G401 (cell line): ENCODE measurements around the gene SLC16A8. TPM values are rescaled to one million over a fixed set of nuclear protein-coding genes. Genes with fewer than 3 reads are reported as not detected.
A peak's percentile ranks its signal among the peaks of the same experiment; 100 is the strongest.
"Not testable (repeated sequence)": the region's sequence is repeated elsewhere in the genome, so short reads cannot be mapped to it uniquely, and the experiment has no call there.

ENCODE experiments used
- DNase-seq: peaks from one replicate; pipeline ENCODE4 v3.0.0-alpha.2; 2015; ENCODE audit warnings: low spot score
- in situ Hi-C: cut with HindIII; loops from 2 replicates; pipeline ENCODE4 v1.10.0; 2016; ENCODE audit warnings: low sequenced_read_pairs, mixed read lengths
- total RNA-seq: library from RNA; depleted of rRNA; stranded (reverse); fragments of >200 nt; shearing (Covaris generic); gene quantifications from 2 replicates; pipeline ENCODE4 v1.2.3, GENCODE V29; 2014

The SLC16A8 gene
- total RNA-seq, 1 experiment from 2014 or later, result not detected

GRCh38 chr22:38062791-38063190, 21.2 kb downstream of the SLC16A8 start:
- DNase-seq, result no peak
- in situ Hi-C loops, result no loop called here

- in situ Hi-C loops, result no loop called here
- peak; percentile 98 for DNase-seq
Observed at GRCh38 chr22:38056969-38057891, 26.8 kb downstream of the SLC16A8 start, which contains the start of gene PICK1. Gene PICK1, plus strand, starts transcription at chr22:38057404. Its CDS starts 406 bp downstream, at chr22:38057810.

GRCh38 chr22:38051900-38052862, 31.8 kb downstream of the SLC16A8 start:
- in situ Hi-C loops, result no loop called here
- peak; percentile 89 for DNase-seq

DNA sequence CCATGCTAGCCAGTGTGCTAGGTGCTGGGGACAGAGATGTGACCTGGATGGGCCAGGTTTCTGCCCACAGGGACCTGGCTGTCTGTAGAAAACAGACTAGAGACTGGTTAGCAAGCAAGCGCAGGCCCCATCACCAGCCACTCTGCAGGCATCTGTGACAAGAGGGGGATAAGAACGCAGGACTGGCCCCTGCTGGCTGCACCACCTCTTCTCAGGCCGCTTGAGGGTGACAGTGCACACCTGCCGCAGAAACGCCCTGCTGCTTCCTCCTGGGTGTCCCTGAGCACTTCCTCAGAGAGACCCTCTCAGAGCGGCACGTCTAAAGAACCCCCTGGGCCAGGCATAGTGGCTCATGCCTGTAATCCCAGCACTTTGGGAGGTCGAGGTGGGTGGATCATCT, 32.7 kb downstream of the SLC16A8 start:
- in situ Hi-C loops, result no loop called here
- DNase-seq, result no peak

GRCh38 chr22:38050720-38051119, 33.3 kb downstream of the SLC16A8 start:
- no peak for DNase-seq
- in situ Hi-C loops, result no loop called here

DNA sequence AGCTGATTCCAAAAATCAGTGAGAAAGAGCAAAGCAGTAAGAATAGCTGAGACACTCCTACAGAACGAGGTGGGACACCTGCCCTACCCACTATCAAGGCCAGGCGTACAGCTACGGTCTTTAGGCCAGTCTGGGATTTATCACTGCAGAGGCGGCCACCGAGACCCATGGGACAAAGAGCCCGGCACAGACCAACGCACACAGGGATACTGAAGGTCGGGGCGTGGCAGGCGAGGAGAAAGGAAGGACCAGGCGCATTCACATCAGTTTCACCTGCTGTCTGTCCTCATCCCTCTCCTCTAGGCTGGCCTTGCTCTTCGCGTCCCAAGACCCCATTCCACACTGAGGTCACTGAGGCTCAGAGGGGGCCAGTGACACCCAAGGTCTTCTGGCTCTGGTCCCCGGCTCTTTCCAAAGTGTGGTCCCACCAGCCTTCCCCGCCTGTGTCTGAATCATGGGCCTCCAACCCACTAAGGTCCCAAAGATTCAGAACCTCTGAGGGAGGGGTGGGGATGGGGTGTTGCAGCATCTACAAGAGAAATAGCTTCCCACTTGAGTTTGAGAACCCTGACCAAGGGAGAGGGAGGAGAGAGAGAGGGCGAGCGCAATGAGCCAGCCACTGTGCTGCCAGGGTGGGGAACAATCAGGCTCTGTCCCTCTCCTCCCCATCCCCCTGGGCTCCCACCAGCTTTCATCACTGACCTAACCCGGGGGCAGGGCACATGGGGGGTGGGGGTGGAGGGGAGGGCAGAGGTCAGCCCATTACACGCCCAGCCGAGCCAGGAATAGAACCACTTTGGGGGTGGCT, 34.0 kb downstream of the SLC16A8 start:
- in situ Hi-C loops, result no loop called here
- DNase-seq, result no peak

GRCh38 chr22:38046070-38046748, 37.8 kb downstream of the SLC16A8 start:
- DNase-seq, result no peak
- in situ Hi-C loops, result no loop called here

DNA sequence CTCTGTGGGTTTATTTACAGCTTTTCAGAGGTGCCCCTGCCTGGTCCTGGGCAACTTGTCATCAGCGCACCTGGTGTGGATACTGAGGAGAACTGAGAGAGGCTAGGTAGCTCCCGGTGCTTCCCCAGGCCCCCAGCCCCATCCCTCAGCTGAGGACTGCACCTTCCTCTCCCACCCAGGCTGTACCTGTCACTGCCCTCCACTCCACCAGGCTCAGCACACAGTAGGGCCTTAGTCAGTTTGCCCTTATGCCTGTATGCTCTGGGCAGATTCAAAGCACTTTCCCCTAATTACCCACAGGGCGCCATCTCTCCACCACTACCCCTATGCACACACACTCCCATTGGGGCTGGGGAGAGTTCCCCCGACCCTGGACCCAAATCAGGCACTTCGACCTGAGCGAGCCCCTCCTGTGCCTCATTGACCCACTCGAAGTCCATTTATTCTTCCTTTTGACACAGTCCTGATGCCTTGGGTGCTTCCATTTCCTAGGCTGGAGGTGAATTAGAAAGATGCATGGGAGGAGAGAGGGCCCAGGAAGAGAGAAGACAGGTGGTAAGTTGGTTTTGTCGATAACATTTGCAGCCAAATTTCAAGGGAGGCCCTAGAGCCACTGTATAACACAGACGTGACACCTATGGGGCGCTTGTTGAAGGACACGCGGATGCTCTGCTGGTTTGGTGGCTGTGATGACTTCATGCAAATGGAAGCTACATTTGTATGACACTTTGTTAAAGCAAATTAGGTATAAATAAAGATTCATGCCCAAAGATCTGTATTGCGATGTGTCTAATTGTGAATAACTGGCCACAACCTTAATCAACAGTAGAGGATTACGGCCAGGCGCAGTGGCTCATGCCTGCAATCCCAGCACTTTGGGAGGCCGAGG, 40.6 kb downstream of the SLC16A8 start:
- DNase-seq, result no peak
- in situ Hi-C loops, result no loop called here

GRCh38 chr22:38042488-38042790, 41.5 kb downstream of the SLC16A8 start:
- no peak for DNase-seq
- in situ Hi-C loops, result no loop called here

- in situ Hi-C loops, result no loop called here
Observed at GRCh38 chr22:38041760-38042487, 42.1 kb downstream of the SLC16A8 start.

DNA sequence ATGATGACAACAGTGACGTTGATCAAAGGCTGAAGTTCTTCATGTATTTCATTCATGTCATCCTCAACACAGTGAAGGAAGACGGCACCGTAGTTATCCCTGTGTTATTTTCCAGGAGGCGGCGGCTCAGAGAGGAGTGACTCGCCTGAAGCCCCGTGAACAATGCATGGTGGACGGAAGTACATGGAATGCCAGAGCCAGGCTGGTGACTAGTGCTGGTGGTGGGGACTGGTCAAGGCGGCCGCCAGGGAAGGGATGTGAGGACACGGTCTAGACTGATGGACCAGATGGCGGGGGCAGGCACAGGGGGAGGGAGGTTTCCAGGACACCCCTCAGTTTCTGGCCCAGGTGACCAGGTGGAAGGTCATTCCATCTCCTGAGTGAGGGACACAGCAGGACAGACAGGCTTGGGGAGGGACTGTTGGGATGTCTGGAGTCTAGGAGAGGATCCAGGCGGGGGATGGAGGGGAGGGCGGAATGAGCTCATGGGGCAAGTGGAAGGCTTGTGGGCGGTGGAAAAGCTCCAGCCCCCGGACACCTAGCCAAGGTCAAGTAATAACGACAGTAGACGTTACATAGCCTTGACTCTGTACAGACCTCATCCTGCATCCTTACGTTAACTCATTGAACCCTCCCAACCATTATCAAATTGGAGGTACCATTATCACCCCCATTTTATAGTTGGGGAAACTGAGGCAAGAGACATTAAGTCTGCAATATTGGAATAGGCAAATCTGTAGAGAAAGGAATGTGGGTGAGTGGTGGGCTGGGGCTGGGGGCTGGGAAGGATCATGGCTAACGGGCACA, 42.8 kb downstream of the SLC16A8 start:
- in situ Hi-C loops, result no loop called here
- no peak for DNase-seq

More at GRCh38 chr22:38041760-38042487, 42.1 kb downstream of the SLC16A8 start:
- DNase-seq, result no peak

DNA sequence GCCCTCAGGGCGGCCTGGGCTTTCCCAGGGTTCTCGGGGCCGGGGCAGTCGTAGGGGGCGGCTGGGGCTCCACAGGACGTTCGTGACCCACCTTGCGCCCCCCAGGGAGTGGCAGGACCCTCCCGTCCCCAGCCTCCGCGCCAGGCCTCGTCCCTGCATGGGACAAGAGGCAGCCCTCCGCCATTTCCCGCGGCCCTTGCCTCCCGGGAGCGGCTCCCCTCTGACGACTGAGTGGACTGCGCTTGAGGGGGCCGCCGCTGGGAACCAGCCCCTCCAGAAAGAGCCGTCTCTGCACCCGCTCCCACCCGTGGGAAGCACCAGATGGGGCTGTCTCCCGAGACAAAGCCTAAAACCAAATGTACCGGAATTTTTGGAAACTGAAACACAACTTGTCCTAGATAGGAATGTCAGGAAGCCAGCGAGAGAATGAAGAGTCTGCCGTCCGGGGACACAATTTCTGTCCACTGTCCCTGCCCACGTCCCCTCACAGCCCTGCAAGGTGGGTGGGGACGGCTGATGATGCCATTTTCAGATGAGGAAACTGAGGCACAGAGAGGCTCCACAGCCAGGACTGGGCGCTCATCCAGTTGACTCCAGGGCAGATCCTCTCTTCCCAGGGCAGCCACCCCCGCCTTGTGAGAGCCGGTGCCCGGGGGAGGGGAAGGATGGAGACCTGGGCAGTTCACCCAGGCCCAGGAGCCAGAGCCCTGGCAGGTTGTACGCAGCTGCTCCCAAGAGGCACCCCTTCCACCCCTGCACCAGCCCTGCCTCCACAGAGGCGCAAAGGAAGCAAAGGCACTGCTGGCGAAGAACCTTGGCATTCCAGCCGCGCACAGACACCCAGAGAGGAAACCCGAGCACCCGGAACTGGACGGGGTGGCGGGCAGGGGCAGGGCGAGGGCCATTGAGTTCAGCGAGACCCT, 44.8 kb downstream of the SLC16A8 start:
- no peak for DNase-seq
- in situ Hi-C loops, result no loop called here

GRCh38 chr22:38038426-38038825, 45.6 kb downstream of the SLC16A8 start:
- in situ Hi-C loops, result no loop called here
- no peak for DNase-seq

- in situ Hi-C loops, result not testable (repeated sequence)
Observed at GRCh38 chr22:38037367-38038150, 46.4 kb downstream of the SLC16A8 start.

More at GRCh38 chr22:38037367-38038150, 46.4 kb downstream of the SLC16A8 start:
- not testable (repeated sequence) for DNase-seq
